Measurements from ENCODE around the gene EIF2D.
A peak's percentile ranks its signal among the peaks of the same experiment; 100 is the strongest.
"Not testable (repeated sequence)": the region's sequence is repeated elsewhere in the genome, so short reads cannot be mapped to it uniquely, and the experiment has no call there.

EIF2D gene

GRCh38 chr1:206637605-206638004 lies 25.3 kb upstream of the EIF2D start:
- no peak for DNase-seq
- intact Hi-C loops (cut with DNase I), result loop anchor here (10.0 kb wide), 1 partner anchor 277 kb away; no protein-coding TSS in a partner anchor

GRCh38 chr1:206636671-206637070 lies 24.4 kb upstream of the EIF2D start:
- DNase-seq, result no peak
- intact Hi-C loops (cut with DNase I), result loop anchor here (10.0 kb wide), 1 partner anchor 278 kb away; no protein-coding TSS in a partner anchor

- no peak for DNase-seq
- intact Hi-C loops (cut with DNase I), result loop anchor here (10.0 kb wide), 1 partner anchor 279 kb away; no protein-coding TSS in a partner anchor
Observed at GRCh38 chr1:206635978-206636345, 23.7 kb upstream of the EIF2D start.

GRCh38 chr1:206635080-206635977 lies 23.1 kb upstream of the EIF2D start, which contains the start of gene DYRK3:
TSS of gene DYRK3 (plus strand) at chr1:206635536. CDS start at chr1:206635704, 168 bp downstream.
- intact Hi-C loops (cut with DNase I), result loop anchor here (10.0 kb wide), 1 partner anchor 279 kb away; no protein-coding TSS in a partner anchor
- peak; percentile 83 to 98 (median 95) for DNase-seq

GRCh38 chr1:206634365-206635079 lies 22.3 kb upstream of the EIF2D start:
- intact Hi-C loops (cut with DNase I), result loop anchor here (10.0 kb wide), 1 partner anchor 280 kb away; no protein-coding TSS in a partner anchor
- peak; percentile 87 to 99 (median 94) for DNase-seq

GRCh38 chr1:206633708-206634121 lies 21.4 kb upstream of the EIF2D start:
- DNase-seq, result peak in 2 of 42 donors; percentile 5 to 52
- intact Hi-C loops (cut with DNase I), result loop anchor here (10.0 kb wide), 1 partner anchor 281 kb away; no protein-coding TSS in a partner anchor

- peak in 15 of 42 donors; percentile 5 to 52 (median 25) for DNase-seq
- intact Hi-C loops (cut with DNase I), result loop anchor here (10.0 kb wide), 1 partner anchor 284 kb away; no protein-coding TSS in a partner anchor
Observed at GRCh38 chr1:206631085-206631509, 18.8 kb upstream of the EIF2D start.

GRCh38 chr1:206628916-206629315 lies 16.7 kb upstream of the EIF2D start:
- intact Hi-C loops (cut with DNase I), result no loop called here
- DNase-seq, result no peak

GRCh38 chr1:206626396-206626795 lies 14.1 kb upstream of the EIF2D start:
- DNase-seq; intact Hi-C loops (cut with DNase I): not testable (repeated sequence)

- intact Hi-C loops (cut with DNase I), result no loop called here
- no peak for DNase-seq
Observed at GRCh38 chr1:206609229-206609991, 2.9 kb downstream of the EIF2D start.

GRCh38 chr1:206608108-206608698 lies 4.1 kb downstream of the EIF2D start:
- intact Hi-C loops (cut with DNase I), result no loop called here

GRCh38 chr1:206606867-206607266 lies 5.4 kb downstream of the EIF2D start:
- DNase-seq, result no peak
- intact Hi-C loops (cut with DNase I), result no loop called here

More at GRCh38 chr1:206608108-206608698, 4.1 kb downstream of the EIF2D start:
- peak in 37 of 42 donors; percentile 18 to 72 (median 47) for DNase-seq

GRCh38 chr1:206604861-206605260 lies 7.4 kb downstream of the EIF2D start:
- DNase-seq, result no peak
- intact Hi-C loops (cut with DNase I), result no loop called here

- intact Hi-C loops (cut with DNase I), result no loop called here
- DNase-seq, result no peak
Observed at GRCh38 chr1:206600527-206600926, 11.7 kb downstream of the EIF2D start.

GRCh38 chr1:206596319-206596666 lies 16.0 kb downstream of the EIF2D start:
- no peak for DNase-seq
- intact Hi-C loops (cut with DNase I), result no loop called here

GRCh38 chr1:206595581-206596318 lies 16.5 kb downstream of the EIF2D start:
- no peak for DNase-seq
- intact Hi-C loops (cut with DNase I), result no loop called here

- no peak for DNase-seq
Observed at GRCh38 chr1:206593351-206593925, 18.8 kb downstream of the EIF2D start.

More at GRCh38 chr1:206593351-206593925, 18.8 kb downstream of the EIF2D start:
- intact Hi-C loops (cut with DNase I), result no loop called here

All from head of caudate nucleus (tissue), 42 donors.